GM23338 (cell line): ENCODE measurements around the gene DENND1B. TPM values are rescaled to one million over a fixed set of nuclear protein-coding genes. Genes with fewer than 3 reads are reported as not detected.

Experiments
- ATAC-seq: fragments of 200-7000 bp; cut with Tn5 transposase; 3 replicates; pipeline ENCODE4 v1.9.1; 2020
- DNase-seq: peaks from one replicate; pipeline ENCODE4 v3.0.0-alpha.2; 2015; ENCODE audit warnings: low spot score
- H2AFZ ChIP-seq: fragments of 200-600 bp; sonication (generic); 2 replicates; pipeline ENCODE4 v1.8.0; 2016; ENCODE audit warnings: antibody characterized with exemption, mild to moderate bottlenecking, moderate library complexity
- H3F3A ChIP-seq: fragments of 200-600 bp; sonication (generic); replicated peaks from 2 replicates; pipeline ENCODE4 v1.8.0; 2017; ENCODE audit warnings: antibody characterized with exemption, mixed run types, low read depth
- H3K27ac ChIP-seq: fragments of 200-600 bp; sonication (generic); 2 replicates; pipeline ENCODE4 v1.6.1; 2016; ENCODE audit warnings: low read depth
- H3K27me3 ChIP-seq: fragments of 200-600 bp; sonication (generic); 2 replicates; pipeline ENCODE4 v1.8.0; 2016; ENCODE audit warnings: mild to moderate bottlenecking, mixed run types, moderate library complexity; ENCODE audit not compliant: insufficient read depth
- H3K36me3 ChIP-seq: fragments of 200-600 bp; sonication (generic); 2 replicates; pipeline ENCODE4 v1.8.0; 2016; ENCODE audit warnings: mild to moderate bottlenecking; ENCODE audit not compliant: insufficient read depth
- H3K4me1 ChIP-seq: fragments of 200-600 bp; sonication (generic); 2 replicates; pipeline ENCODE4 v1.8.0; 2016; ENCODE audit warnings: mild to moderate bottlenecking, moderate library complexity; ENCODE audit not compliant: insufficient read depth
- H3K4me2 ChIP-seq: fragments of 200-600 bp; sonication (generic); 2 replicates; pipeline ENCODE4 v1.7.1; 2017; ENCODE audit warnings: mixed run types
- H3K4me3 ChIP-seq: fragments of 200-600 bp; sonication (generic); 2 replicates; pipeline ENCODE4 v1.6.1; 2016; ENCODE audit warnings: mixed run types
- H3K79me2 ChIP-seq: fragments of 200-600 bp; sonication (generic); replicated peaks from 2 replicates; pipeline ENCODE4 v1.8.0; 2017; ENCODE audit warnings: mild to moderate bottlenecking; ENCODE audit not compliant: insufficient read depth
- H3K9me2 ChIP-seq: fragments of 200-600 bp; sonication (generic); 2 replicates; pipeline ENCODE4 v1.8.0; 2017; ENCODE audit not compliant: insufficient read depth
- H4K20me1 ChIP-seq: fragments of 200-600 bp; sonication (generic); replicated peaks from 2 replicates; pipeline ENCODE4 v1.8.0; 2017; ENCODE audit warnings: mild to moderate bottlenecking; ENCODE audit not compliant: insufficient read depth
- H3K27ac Mint-ChIP-seq: 2 replicates; pipeline ENCODE4 v1.8.0; 2020; ENCODE audit warnings: inconsistent platforms, mild to moderate bottlenecking, moderate library complexity, mixed read lengths
- H3K27me3 Mint-ChIP-seq: 3 replicates; pipeline ENCODE4 v1.8.0; 2022; ENCODE audit warnings: low read depth, mild to moderate bottlenecking, moderate library complexity, mixed read lengths, inconsistent platforms; ENCODE audit not compliant: insufficient read depth, poor library complexity
- H3K36me3 Mint-ChIP-seq: 3 replicates; pipeline ENCODE4 v1.8.0; 2021; ENCODE audit warnings: low read depth, mild to moderate bottlenecking, inconsistent platforms, moderate library complexity, mixed read lengths
- H3K4me1 Mint-ChIP-seq: 3 replicates; pipeline ENCODE4 v1.8.0; 2020; ENCODE audit warnings: mild to moderate bottlenecking, inconsistent platforms, mixed read lengths
- H3K4me3 Mint-ChIP-seq: 3 replicates; pipeline ENCODE4 v1.8.0; 2021; ENCODE audit warnings: moderate library complexity, mild to moderate bottlenecking, inconsistent platforms, mixed read lengths
- H3K9me3 Mint-ChIP-seq: 3 replicates; pipeline ENCODE4 v1.8.0; 2020; ENCODE audit warnings: moderate library complexity, mild to moderate bottlenecking, inconsistent platforms, mixed read lengths
- CREB1 ChIP-seq: fragments of 250-450 bp; sonication (Bioruptor Pico); IDR thresholded peaks from 2 replicates; pipeline ENCODE4 v1.5.0; 2020; ENCODE audit warnings: low read depth, mild to moderate bottlenecking, moderate library complexity
- EZH2 ChIP-seq: fragments of 200-600 bp; sonication (generic); IDR thresholded peaks from one replicate; pipeline ENCODE4 v1.8.0; 2017; ENCODE audit warnings: antibody characterized with exemption, mild to moderate bottlenecking, low read depth; ENCODE audit not compliant: unreplicated experiment
- EZH2phosphoT487 ChIP-seq: fragments of 200-600 bp; sonication (generic); IDR thresholded peaks from one replicate; pipeline ENCODE4 v1.8.1; 2018; ENCODE audit warnings: antibody characterized with exemption; ENCODE audit not compliant: unreplicated experiment
- JUNB ChIP-seq: IDR thresholded peaks from one replicate; pipeline ENCODE4 v1.6.1; 2016; ENCODE audit warnings: antibody characterized with exemption; ENCODE audit not compliant: unreplicated experiment
- POLR2AphosphoS5 ChIP-seq: IDR thresholded peaks from 2 replicates; pipeline ENCODE4 v1.6.1; 2016; ENCODE audit warnings: antibody characterized with exemption, low read depth
- STAT1 ChIP-seq: IDR thresholded peaks from one replicate; pipeline ENCODE4 v1.6.1; 2016; ENCODE audit warnings: antibody characterized with exemption; ENCODE audit not compliant: unreplicated experiment
- ZNF114 ChIP-seq: fragments of 250-450 bp; sonication (Bioruptor Pico); IDR thresholded peaks from 2 replicates; pipeline ENCODE4 v1.5.0; 2020; ENCODE audit warnings: mild to moderate bottlenecking, moderate library complexity
- ZNF331 ChIP-seq: fragments of 250-450 bp; sonication (Bioruptor Pico); IDR thresholded peaks from 2 replicates; pipeline ENCODE4 v1.5.0; 2020; ENCODE audit warnings: low read depth, mild to moderate bottlenecking, moderate library complexity
- polyA plus RNA-seq: library from polyadenylated mRNA; unstranded; fragments of >200 nt; fragmentation: Nextera tagmentation; extraction: Ambion mirVana; gene quantifications from 2 replicates; pipeline ENCODE4 v1.2.1, GENCODE V29; 2016
- total RNA-seq: library from RNA; depleted of rRNA; stranded (reverse); fragments of >200 nt; shearing (Covaris generic); gene quantifications from 2 replicates; pipeline ENCODE4 v1.2.3, GENCODE V29; 2014
- TF ChIP-seq, protein P1 (sequence below): fragments of 250-450 bp; sonication (Bioruptor Pico); IDR thresholded peaks from 2 replicates; pipeline ENCODE4 v1.5.0; 2020; ENCODE audit warnings: mild to moderate bottlenecking, moderate library complexity
- TF ChIP-seq, protein P2 (sequence below): IDR thresholded peaks from 2 replicates; pipeline ENCODE4 v1.6.1; 2016; ENCODE audit warnings: antibody characterized with exemption
- TF ChIP-seq, protein P3 (sequence below): IDR thresholded peaks from one replicate; pipeline ENCODE4 v1.6.1; 2018; ENCODE audit warnings: antibody characterized with exemption; ENCODE audit not compliant: unreplicated experiment

Gene DENND1B
- total and polyA plus RNA-seq, 2 experiments from 2014 or later = 4.3 to 5.2 TPM

DNA sequence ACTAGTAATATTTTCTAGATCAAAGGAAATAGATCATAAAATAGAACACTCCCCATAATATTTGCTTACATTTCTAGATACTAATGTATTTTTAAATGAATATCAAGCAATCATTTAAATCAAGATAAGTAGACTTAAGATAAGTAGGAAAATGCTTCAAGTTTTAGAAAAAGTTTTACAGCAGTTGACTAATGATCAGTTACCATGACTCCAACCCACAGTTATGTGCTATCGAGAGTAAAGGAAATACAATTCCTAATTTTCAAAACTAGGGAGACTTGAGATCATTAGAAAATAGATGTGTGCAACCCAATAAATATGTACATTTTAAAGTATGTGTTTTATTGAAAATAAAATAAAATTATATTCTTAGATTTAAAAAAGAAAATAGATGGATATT is 95.0 kb downstream of the DENND1B start:
- no peaks in the 10 kb centered on the region for H3K36me3 Mint-ChIP-seq
- no peaks in the 10 kb centered on the region for H3K27me3 Mint-ChIP-seq
- DNase-seq = no peak
- no peaks in the 10 kb centered on the region for H3K9me3 Mint-ChIP-seq
- no peak overlapping the region for H3K27ac Mint-ChIP-seq
- Histone ChIP-seq H3K79me2 (no peaks in the 10 kb centered on the region), H3K27ac (no peak overlapping the region), H4K20me1 (no peaks in the 10 kb centered on the region), H3K27me3 (no peaks in the 10 kb centered on the region), H3K4me1 (peaks cover 3% of the 10 kb centered on the region; the same call in 1 of the 2 replicates), H3F3A (no peaks in the 10 kb centered on the region), H3K36me3 (no peaks in the 10 kb centered on the region), H3K4me2 (no peak overlapping the region), H3K9me2 (no peaks in the 10 kb centered on the region), H3K4me3 (no peak overlapping the region), H2AFZ (no peak overlapping the region)
- no peak for ATAC-seq
- H3K4me3 Mint-ChIP-seq = no peak overlapping the region
- no peak for TF ChIP-seq CREB1 (CRISPR knock-in tag)
- TF ChIP-seq, protein P1, sequence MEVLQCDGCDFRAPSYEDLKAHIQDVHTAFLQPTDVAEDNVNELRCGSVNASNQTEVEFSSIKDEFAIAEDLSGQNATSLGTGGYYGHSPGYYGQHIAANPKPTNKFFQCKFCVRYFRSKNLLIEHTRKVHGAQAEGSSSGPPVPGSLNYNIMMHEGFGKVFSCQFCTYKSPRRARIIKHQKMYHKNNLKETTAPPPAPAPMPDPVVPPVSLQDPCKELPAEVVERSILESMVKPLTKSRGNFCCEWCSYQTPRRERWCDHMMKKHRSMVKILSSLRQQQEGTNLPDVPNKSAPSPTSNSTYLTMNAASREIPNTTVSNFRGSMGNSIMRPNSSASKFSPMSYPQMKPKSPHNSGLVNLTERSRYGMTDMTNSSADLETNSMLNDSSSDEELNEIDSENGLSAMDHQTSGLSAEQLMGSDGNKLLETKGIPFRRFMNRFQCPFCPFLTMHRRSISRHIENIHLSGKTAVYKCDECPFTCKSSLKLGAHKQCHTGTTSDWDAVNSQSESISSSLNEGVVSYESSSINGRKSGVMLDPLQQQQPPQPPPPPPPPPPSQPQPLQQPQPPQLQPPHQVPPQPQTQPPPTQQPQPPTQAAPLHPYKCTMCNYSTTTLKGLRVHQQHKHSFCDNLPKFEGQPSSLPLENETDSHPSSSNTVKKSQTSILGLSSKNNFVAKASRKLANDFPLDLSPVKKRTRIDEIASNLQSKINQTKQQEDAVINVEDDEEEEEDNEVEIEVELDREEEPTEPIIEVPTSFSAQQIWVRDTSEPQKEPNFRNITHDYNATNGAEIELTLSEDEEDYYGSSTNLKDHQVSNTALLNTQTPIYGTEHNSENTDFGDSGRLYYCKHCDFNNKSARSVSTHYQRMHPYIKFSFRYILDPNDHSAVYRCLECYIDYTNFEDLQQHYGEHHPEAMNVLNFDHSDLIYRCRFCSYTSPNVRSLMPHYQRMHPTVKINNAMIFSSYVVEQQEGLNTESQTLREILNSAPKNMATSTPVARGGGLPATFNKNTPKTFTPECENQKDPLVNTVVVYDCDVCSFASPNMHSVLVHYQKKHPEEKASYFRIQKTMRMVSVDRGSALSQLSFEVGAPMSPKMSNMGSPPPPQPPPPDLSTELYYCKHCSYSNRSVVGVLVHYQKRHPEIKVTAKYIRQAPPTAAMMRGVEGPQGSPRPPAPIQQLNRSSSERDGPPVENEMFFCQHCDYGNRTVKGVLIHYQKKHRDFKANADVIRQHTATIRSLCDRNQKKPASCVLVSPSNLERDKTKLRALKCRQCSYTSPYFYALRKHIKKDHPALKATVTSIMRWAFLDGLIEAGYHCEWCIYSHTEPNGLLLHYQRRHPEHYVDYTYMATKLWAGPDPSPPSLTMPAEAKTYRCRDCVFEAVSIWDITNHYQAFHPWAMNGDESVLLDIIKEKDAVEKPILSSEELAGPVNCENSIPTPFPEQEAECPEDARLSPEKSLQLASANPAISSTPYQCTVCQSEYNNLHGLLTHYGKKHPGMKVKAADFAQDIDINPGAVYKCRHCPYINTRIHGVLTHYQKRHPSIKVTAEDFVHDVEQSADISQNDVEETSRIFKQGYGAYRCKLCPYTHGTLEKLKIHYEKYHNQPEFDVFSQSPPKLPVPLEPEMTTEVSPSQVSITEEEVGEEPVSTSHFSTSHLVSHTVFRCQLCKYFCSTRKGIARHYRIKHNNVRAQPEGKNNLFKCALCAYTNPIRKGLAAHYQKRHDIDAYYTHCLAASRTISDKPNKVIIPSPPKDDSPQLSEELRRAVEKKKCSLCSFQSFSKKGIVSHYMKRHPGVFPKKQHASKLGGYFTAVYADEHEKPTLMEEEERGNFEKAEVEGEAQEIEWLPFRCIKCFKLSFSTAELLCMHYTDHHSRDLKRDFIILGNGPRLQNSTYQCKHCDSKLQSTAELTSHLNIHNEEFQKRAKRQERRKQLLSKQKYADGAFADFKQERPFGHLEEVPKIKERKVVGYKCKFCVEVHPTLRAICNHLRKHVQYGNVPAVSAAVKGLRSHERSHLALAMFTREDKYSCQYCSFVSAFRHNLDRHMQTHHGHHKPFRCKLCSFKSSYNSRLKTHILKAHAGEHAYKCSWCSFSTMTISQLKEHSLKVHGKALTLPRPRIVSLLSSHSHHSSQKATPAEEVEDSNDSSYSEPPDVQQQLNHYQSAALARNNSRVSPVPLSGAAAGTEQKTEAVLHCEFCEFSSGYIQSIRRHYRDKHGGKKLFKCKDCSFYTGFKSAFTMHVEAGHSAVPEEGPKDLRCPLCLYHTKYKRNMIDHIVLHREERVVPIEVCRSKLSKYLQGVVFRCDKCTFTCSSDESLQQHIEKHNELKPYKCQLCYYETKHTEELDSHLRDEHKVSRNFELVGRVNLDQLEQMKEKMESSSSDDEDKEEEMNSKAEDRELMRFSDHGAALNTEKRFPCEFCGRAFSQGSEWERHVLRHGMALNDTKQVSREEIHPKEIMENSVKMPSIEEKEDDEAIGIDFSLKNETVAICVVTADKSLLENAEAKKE = no peak
- H3K4me1 Mint-ChIP-seq = peaks cover 18% of the 10 kb centered on the region

DNA sequence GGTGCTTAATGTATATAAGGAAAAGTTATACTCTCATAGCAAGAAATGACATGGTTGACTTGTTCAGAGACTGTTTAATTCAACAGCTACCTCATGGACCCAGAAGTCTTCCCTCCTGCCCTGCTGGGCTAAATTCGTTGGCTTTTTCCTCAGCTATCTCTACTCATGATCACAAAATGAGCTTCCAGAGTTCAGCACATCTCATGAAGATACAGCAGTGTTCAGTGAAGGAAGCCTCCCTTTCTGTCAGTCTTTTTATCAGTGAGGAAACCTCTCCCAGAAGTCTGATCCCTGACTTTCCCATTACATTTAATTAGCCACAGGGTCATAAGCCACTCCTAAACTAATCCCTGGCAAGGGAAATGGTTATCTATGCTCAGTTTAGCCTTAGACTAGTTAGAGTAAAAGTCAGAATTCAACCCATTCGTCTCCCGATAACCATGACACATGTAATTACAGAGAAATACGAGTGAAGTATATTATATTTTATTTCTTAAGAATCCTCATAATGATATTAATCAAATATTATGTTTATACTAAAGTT is 97.5 kb downstream of the DENND1B start:
- Mint-ChIP-seq H3K9me3 (no peaks in the 10 kb centered on the region), H3K27ac (no peak overlapping the region; the same call in 1 of the 2 replicates), H3K4me1 (peaks cover 13% of the 10 kb centered on the region), H3K36me3 (no peaks in the 10 kb centered on the region), H3K4me3 (no peak overlapping the region), H3K27me3 (no peaks in the 10 kb centered on the region)
- H4K20me1 ChIP-seq = no peaks in the 10 kb centered on the region
- no peak for ATAC-seq
- H3K4me3 ChIP-seq = no peak overlapping the region
- no peaks in the 10 kb centered on the region for H3K9me2 ChIP-seq
- H3K79me2 ChIP-seq = no peaks in the 10 kb centered on the region
- H3F3A ChIP-seq = no peaks in the 10 kb centered on the region
- H3K27me3 ChIP-seq = no peaks in the 10 kb centered on the region
- no peak overlapping the region for H2AFZ ChIP-seq
- no peak overlapping the region for H3K27ac ChIP-seq
- no peak overlapping the region for H3K4me2 ChIP-seq
- peaks cover 8% of the 10 kb centered on the region for H3K4me1 ChIP-seq
- no peaks in the 10 kb centered on the region for H3K36me3 ChIP-seq
- DNase-seq = no peak
- TF ChIP-seq STAT1 = no peak
- TF ChIP-seq, protein P2, sequence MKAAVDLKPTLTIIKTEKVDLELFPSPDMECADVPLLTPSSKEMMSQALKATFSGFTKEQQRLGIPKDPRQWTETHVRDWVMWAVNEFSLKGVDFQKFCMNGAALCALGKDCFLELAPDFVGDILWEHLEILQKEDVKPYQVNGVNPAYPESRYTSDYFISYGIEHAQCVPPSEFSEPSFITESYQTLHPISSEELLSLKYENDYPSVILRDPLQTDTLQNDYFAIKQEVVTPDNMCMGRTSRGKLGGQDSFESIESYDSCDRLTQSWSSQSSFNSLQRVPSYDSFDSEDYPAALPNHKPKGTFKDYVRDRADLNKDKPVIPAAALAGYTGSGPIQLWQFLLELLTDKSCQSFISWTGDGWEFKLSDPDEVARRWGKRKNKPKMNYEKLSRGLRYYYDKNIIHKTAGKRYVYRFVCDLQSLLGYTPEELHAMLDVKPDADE = no peak
- no peak for TF ChIP-seq CREB1 (CRISPR knock-in tag)
- TF ChIP-seq EZH2phosphoT487 = no peak
- no peak for TF ChIP-seq ZNF331 (CRISPR knock-in tag)
- TF ChIP-seq, protein P3, sequence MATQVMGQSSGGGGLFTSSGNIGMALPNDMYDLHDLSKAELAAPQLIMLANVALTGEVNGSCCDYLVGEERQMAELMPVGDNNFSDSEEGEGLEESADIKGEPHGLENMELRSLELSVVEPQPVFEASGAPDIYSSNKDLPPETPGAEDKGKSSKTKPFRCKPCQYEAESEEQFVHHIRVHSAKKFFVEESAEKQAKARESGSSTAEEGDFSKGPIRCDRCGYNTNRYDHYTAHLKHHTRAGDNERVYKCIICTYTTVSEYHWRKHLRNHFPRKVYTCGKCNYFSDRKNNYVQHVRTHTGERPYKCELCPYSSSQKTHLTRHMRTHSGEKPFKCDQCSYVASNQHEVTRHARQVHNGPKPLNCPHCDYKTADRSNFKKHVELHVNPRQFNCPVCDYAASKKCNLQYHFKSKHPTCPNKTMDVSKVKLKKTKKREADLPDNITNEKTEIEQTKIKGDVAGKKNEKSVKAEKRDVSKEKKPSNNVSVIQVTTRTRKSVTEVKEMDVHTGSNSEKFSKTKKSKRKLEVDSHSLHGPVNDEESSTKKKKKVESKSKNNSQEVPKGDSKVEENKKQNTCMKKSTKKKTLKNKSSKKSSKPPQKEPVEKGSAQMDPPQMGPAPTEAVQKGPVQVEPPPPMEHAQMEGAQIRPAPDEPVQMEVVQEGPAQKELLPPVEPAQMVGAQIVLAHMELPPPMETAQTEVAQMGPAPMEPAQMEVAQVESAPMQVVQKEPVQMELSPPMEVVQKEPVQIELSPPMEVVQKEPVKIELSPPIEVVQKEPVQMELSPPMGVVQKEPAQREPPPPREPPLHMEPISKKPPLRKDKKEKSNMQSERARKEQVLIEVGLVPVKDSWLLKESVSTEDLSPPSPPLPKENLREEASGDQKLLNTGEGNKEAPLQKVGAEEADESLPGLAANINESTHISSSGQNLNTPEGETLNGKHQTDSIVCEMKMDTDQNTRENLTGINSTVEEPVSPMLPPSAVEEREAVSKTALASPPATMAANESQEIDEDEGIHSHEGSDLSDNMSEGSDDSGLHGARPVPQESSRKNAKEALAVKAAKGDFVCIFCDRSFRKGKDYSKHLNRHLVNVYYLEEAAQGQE = no peak
- TF ChIP-seq ZNF114 (CRISPR knock-in tag) = no peak
- TF ChIP-seq POLR2AphosphoS5 = no peak
- TF ChIP-seq EZH2 = no peak
- no peak for TF ChIP-seq JUNB
